Lower leg skin (tissue), 3 donors: ENCODE measurements around the gene CA10.

Source experiments
- POLR2A ChIP-seq, 2 donors: fragments of 450-650 bp; IDR thresholded peaks; one replicate each; pipeline ENCODE4 v1.6.1; 2016 to 2017; ENCODE audit warnings: antibody characterized with exemption in 2 of 2, mild to moderate bottlenecking in 1 of 2, moderate library complexity in 1 of 2
- TF ChIP-seq, protein P1 (sequence below), 3 donors: fragments of 450-650 bp; IDR thresholded peaks; one replicate each; pipeline ENCODE4 v1.5.1; 2016; ENCODE audit warnings: antibody characterized with exemption in 3 of 3, mild to moderate bottlenecking in 3 of 3, moderate library complexity in 2 of 3

- TF ChIP-seq, protein P1, sequence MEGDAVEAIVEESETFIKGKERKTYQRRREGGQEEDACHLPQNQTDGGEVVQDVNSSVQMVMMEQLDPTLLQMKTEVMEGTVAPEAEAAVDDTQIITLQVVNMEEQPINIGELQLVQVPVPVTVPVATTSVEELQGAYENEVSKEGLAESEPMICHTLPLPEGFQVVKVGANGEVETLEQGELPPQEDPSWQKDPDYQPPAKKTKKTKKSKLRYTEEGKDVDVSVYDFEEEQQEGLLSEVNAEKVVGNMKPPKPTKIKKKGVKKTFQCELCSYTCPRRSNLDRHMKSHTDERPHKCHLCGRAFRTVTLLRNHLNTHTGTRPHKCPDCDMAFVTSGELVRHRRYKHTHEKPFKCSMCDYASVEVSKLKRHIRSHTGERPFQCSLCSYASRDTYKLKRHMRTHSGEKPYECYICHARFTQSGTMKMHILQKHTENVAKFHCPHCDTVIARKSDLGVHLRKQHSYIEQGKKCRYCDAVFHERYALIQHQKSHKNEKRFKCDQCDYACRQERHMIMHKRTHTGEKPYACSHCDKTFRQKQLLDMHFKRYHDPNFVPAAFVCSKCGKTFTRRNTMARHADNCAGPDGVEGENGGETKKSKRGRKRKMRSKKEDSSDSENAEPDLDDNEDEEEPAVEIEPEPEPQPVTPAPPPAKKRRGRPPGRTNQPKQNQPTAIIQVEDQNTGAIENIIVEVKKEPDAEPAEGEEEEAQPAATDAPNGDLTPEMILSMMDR (IDR thresholded peaks at IDR 0.05), result no peak
- no peak for TF ChIP-seq POLR2A (IDR thresholded peaks at IDR 0.05)
Measured at GRCh38 chr17:51677875-51678274, 480.6 kb downstream of the CA10 start.
